Eye (tissue), 1 donor: Measurements from ENCODE around the gene NIPAL4.

ENCODE experiments used
- DNase-seq: peaks from one replicate; pipeline ENCODE4 v3.0.0-alpha.2; 2015

NIPAL4 gene

GRCh38 chr5:157486221-157486681, 26.2 kb downstream of the NIPAL4 start:
- no peak for DNase-seq

- no peak for DNase-seq
Observed at GRCh38 chr5:157486861-157487260, 26.8 kb downstream of the NIPAL4 start.

- DNase-seq = no peak
Observed at GRCh38 chr5:157487358-157487757, 27.3 kb downstream of the NIPAL4 start.

- no peak for DNase-seq
Observed at GRCh38 chr5:157491471-157491995, 31.5 kb downstream of the NIPAL4 start.

GRCh38 chr5:157492886-157493285, 32.9 kb downstream of the NIPAL4 start:
- DNase-seq = no peak

- no peak for DNase-seq
Observed at GRCh38 chr5:157494178-157494832, 34.3 kb downstream of the NIPAL4 start.

- no peak for DNase-seq
Observed at GRCh38 chr5:157496864-157497263, 36.9 kb downstream of the NIPAL4 start.

- no peak for DNase-seq
Observed at GRCh38 chr5:157497875-157498611, 38.0 kb downstream of the NIPAL4 start.

- no peak for DNase-seq
Observed at GRCh38 chr5:157502143-157502647, 42.2 kb downstream of the NIPAL4 start.

GRCh38 chr5:157504053-157504452, 44.0 kb downstream of the NIPAL4 start:
- no peak for DNase-seq

GRCh38 chr5:157505496-157505895, 45.5 kb downstream of the NIPAL4 start:
- no peak for DNase-seq

GRCh38 chr5:157506066-157506590, 46.1 kb downstream of the NIPAL4 start:
- DNase-seq = no peak

GRCh38 chr5:157506981-157507780, 47.2 kb downstream of the NIPAL4 start:
- DNase-seq = no peak

- no peak for DNase-seq
Observed at GRCh38 chr5:157509093-157509492, 49.1 kb downstream of the NIPAL4 start.

- no peak for DNase-seq
Observed at GRCh38 chr5:157509587-157509986, 49.6 kb downstream of the NIPAL4 start.

GRCh38 chr5:157510682-157511081, 50.7 kb downstream of the NIPAL4 start:
- no peak for DNase-seq

- DNase-seq = peak; percentile 35
Observed at GRCh38 chr5:157511651-157512644, 51.9 kb downstream of the NIPAL4 start.

- no peak for DNase-seq
Observed at GRCh38 chr5:157513182-157513581, 53.2 kb downstream of the NIPAL4 start.

GRCh38 chr5:157514974-157515373, 55.0 kb downstream of the NIPAL4 start:
- DNase-seq = no peak

GRCh38 chr5:157516006-157516405, 56.0 kb downstream of the NIPAL4 start:
- no peak for DNase-seq

GRCh38 chr5:157516626-157517325, 56.8 kb downstream of the NIPAL4 start:
- DNase-seq = no peak
